Peyer's patch (tissue), 4 donors: ENCODE data around the gene GPBP1.

Experiments
- CTCF ChIP-seq, 6 experiments: fragments of 450-650 bp in 4 of 6; fragments of 200-600 bp in 2 of 6; sonication (generic) in 1 of 6; IDR thresholded peaks; one replicate each; pipeline ENCODE4 v1.5.1; 2017 to 2019; ENCODE audit warnings: antibody characterized with exemption in 6 of 6, mild to moderate bottlenecking in 3 of 6, moderate library complexity in 1 of 6
- POLR2A ChIP-seq, 2 donors: fragments of 450-650 bp; IDR thresholded peaks; one replicate each; pipeline ENCODE4 v1.5.1; 2017; ENCODE audit warnings: antibody characterized with exemption in 2 of 2, mild to moderate bottlenecking in 2 of 2, moderate library complexity in 2 of 2

GRCh38 chr5:57181154-57181553 lies 7.3 kb downstream of the GPBP1 start:
- TF ChIP-seq CTCF (IDR thresholded peaks at IDR 0.05) (no peak), POLR2A (IDR thresholded peaks at IDR 0.05) (no peak)
